Astrocyte (in vitro differentiated cells and primary cell): ENCODE measurements around the gene CCDC38. TPM values are rescaled to one million over a fixed set of nuclear protein-coding genes. Genes with fewer than 3 reads are reported as not detected.

Experiments
- DNase-seq: peaks from one replicate; pipeline ENCODE4 v3.0.0-alpha.2; 2010; ENCODE audit warnings: low read depth
- FAIRE-seq: peaks from 2 replicates; lab custom pipeline; 2011; peaks lifted over from hg19 to GRCh38; lab: Jason Lieb, UNC
- H2AFZ ChIP-seq: 2 replicates; pipeline ENCODE4 v1.6.0; 2012; ENCODE audit warnings: low read depth, low read length, inconsistent platforms
- H3K27ac ChIP-seq: 2 replicates; pipeline ENCODE4 v1.5.1; 2011; ENCODE audit warnings: low read depth, low read length, inconsistent platforms
- H3K27me3 ChIP-seq: 2 replicates; pipeline ENCODE4 v1.6.0; 2011; ENCODE audit warnings: low read length, inconsistent platforms; ENCODE audit not compliant: insufficient read depth
- H3K36me3 ChIP-seq: 2 replicates; pipeline ENCODE4 v1.5.1; 2011; ENCODE audit warnings: low read length, inconsistent platforms; ENCODE audit not compliant: insufficient read depth
- H3K4me1 ChIP-seq: 2 replicates; pipeline ENCODE4 v1.5.1; 2011; ENCODE audit warnings: low read length, inconsistent platforms; ENCODE audit not compliant: insufficient read depth
- H3K4me2 ChIP-seq: 2 replicates; pipeline ENCODE4 v1.6.0; 2012; ENCODE audit warnings: low read length, inconsistent platforms
- H3K4me3 ChIP-seq: 2 replicates; pipeline ENCODE4 v1.5.1; 2011; ENCODE audit warnings: low read depth, mild to moderate bottlenecking, low read length, inconsistent platforms; ENCODE audit not compliant: insufficient read depth
- H3K79me2 ChIP-seq: 2 replicates; pipeline ENCODE4 v1.6.0; 2012; ENCODE audit warnings: mild to moderate bottlenecking, low read length, inconsistent platforms; ENCODE audit not compliant: insufficient read depth
- H3K9ac ChIP-seq: 2 replicates; pipeline ENCODE4 v1.6.0; 2012; ENCODE audit warnings: mild to moderate bottlenecking, low read length, inconsistent platforms
- H3K9me3 ChIP-seq: 2 replicates; pipeline ENCODE4 v1.5.1; 2012; ENCODE audit warnings: low read depth, mild to moderate bottlenecking, low read length, inconsistent platforms; ENCODE audit not compliant: insufficient read depth
- H4K20me1 ChIP-seq: 2 replicates; pipeline ENCODE4 v1.6.0; 2012; ENCODE audit warnings: low read length, inconsistent platforms; ENCODE audit not compliant: insufficient read depth
- H3K27ac Mint-ChIP-seq: one replicate; pipeline ENCODE4 v1.8.0; 2021; ENCODE audit warnings: mild to moderate bottlenecking, mixed read lengths; ENCODE audit not compliant: unreplicated experiment
- H3K27me3 Mint-ChIP-seq: one replicate; pipeline ENCODE4 v1.8.0; 2021; ENCODE audit warnings: low read depth, mixed read lengths; ENCODE audit not compliant: unreplicated experiment
- H3K36me3 Mint-ChIP-seq: one replicate; pipeline ENCODE4 v1.8.0; 2021; ENCODE audit warnings: low read depth, mixed read lengths; ENCODE audit not compliant: unreplicated experiment
- H3K4me1 Mint-ChIP-seq: one replicate; pipeline ENCODE4 v1.8.0; 2021; ENCODE audit warnings: low read depth, mixed read lengths; ENCODE audit not compliant: unreplicated experiment
- H3K4me3 Mint-ChIP-seq: one replicate; pipeline ENCODE4 v1.8.0; 2021; ENCODE audit warnings: mild to moderate bottlenecking, moderate library complexity, mixed read lengths; ENCODE audit not compliant: unreplicated experiment
- H3K9me3 Mint-ChIP-seq: one replicate; pipeline ENCODE4 v1.8.0; 2021; ENCODE audit warnings: mild to moderate bottlenecking, mixed read lengths; ENCODE audit not compliant: unreplicated experiment
- CTCF ChIP-seq: IDR thresholded peaks from 2 replicates; pipeline ENCODE4 v1.5.1; 2011; ENCODE audit warnings: low read depth, mild to moderate bottlenecking, inconsistent platforms, low read length, moderate library complexity; ENCODE audit not compliant: insufficient read depth
- EZH2 ChIP-seq: IDR thresholded peaks from 2 replicates; pipeline ENCODE4 v1.6.1; 2012; ENCODE audit warnings: mild to moderate bottlenecking, low read length, inconsistent platforms; ENCODE audit not compliant: insufficient read depth
- total RNA-seq: library from RNA; stranded (reverse); gene quantifications from 2 replicates; pipeline ENCODE4 v1.2.1, GENCODE V29; 2021

CCDC38 gene
- total RNA-seq, 1 donor from 2014 or later: 0.07 TPM

GRCh38 chr12:95977764-95978305 lies 35.4 kb upstream of the CCDC38 start:
- H3K36me3 Mint-ChIP-seq: peaks cover 2% of the 10 kb centered on the region
- Histone ChIP-seq H2AFZ (no peak overlapping the region), H3K9me3 (peaks cover 2% of the 10 kb centered on the region), H3K27me3 (peaks cover 3% of the 10 kb centered on the region), H3K79me2 (no peaks in the 10 kb centered on the region), H3K27ac (no peak overlapping the region), H4K20me1 (no peaks in the 10 kb centered on the region), H3K9ac (no peak overlapping the region), H3K4me3 (no peak overlapping the region), H3K4me1 (no peaks in the 10 kb centered on the region), H3K36me3 (no peaks in the 10 kb centered on the region), H3K4me2 (no peak overlapping the region)
- peaks cover 7% of the 10 kb centered on the region for H3K4me1 Mint-ChIP-seq
- TF ChIP-seq CTCF: no peak
- no peak for TF ChIP-seq EZH2
- H3K9me3 Mint-ChIP-seq: peaks cover 3% of the 10 kb centered on the region
- H3K4me3 Mint-ChIP-seq: no peak overlapping the region
- no peak for FAIRE-seq
- no peaks in the 10 kb centered on the region for H3K27me3 Mint-ChIP-seq
- no peak overlapping the region for H3K27ac Mint-ChIP-seq
- DNase-seq: no peak

GRCh38 chr12:95976416-95976832 lies 34.0 kb upstream of the CCDC38 start:
- Histone ChIP-seq H4K20me1 (no peaks in the 10 kb centered on the region), H3K27ac (no peak overlapping the region), H3K4me1 (no peaks in the 10 kb centered on the region), H2AFZ (no peak overlapping the region), H3K9me3 (peaks cover 2% of the 10 kb centered on the region), H3K36me3 (no peaks in the 10 kb centered on the region), H3K79me2 (no peaks in the 10 kb centered on the region), H3K4me2 (no peak overlapping the region), H3K9ac (no peak overlapping the region), H3K27me3 (peaks cover 3% of the 10 kb centered on the region), H3K4me3 (no peak overlapping the region)
- H3K4me3 Mint-ChIP-seq: no peak overlapping the region
- H3K27me3 Mint-ChIP-seq: no peaks in the 10 kb centered on the region
- no peak for FAIRE-seq
- DNase-seq: peak; percentile 18
- TF ChIP-seq EZH2 (no peak), CTCF (no peak)
- H3K27ac Mint-ChIP-seq: peak overlapping the region; percentile 66
- H3K4me1 Mint-ChIP-seq: peaks cover 7% of the 10 kb centered on the region
- peaks cover 3% of the 10 kb centered on the region for H3K9me3 Mint-ChIP-seq
- peaks cover 2% of the 10 kb centered on the region for H3K36me3 Mint-ChIP-seq

- Histone ChIP-seq H3K9ac (no peak overlapping the region), H3K4me1 (no peaks in the 10 kb centered on the region), H3K79me2 (no peaks in the 10 kb centered on the region), H3K27me3 (peaks cover 5% of the 10 kb centered on the region), H3K9me3 (peaks cover 2% of the 10 kb centered on the region), H2AFZ (no peak overlapping the region), H3K27ac (no peak overlapping the region), H4K20me1 (no peaks in the 10 kb centered on the region), H3K4me2 (no peak overlapping the region), H3K36me3 (no peaks in the 10 kb centered on the region), H3K4me3 (no peak overlapping the region)
- Mint-ChIP-seq H3K27me3 (no peaks in the 10 kb centered on the region), H3K4me3 (no peak overlapping the region), H3K9me3 (peaks cover 3% of the 10 kb centered on the region), H3K36me3 (peaks cover 2% of the 10 kb centered on the region), H3K4me1 (peaks cover 7% of the 10 kb centered on the region), H3K27ac (no peak overlapping the region)
- TF ChIP-seq CTCF (no peak), EZH2 (no peak)
- FAIRE-seq: no peak
- no peak for DNase-seq
Observed at GRCh38 chr12:95975491-95975890, 33.1 kb upstream of the CCDC38 start.
